ENCODE results near the gene PCYT2.

DNA sequence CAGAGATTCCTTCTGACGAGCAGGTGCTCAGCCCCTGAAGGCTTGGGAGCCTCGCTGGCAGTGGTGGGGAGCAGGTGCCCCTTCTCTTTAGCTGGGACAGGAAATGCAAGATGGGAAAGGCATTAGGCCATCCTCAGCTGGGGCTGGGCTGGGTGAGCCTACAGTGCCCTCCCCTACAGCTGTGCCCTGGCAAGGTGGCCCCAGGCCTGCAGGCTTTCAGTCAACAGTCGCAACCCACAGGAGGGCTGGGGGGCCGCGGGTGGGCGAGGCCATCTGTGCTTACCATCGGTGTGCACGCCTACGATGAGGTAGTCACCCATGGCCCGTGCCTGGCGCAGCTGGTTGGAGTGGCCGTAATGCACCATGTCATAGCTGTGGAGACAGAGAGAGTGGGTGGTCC lies 2.0 kb downstream of the PCYT2 start:
- TF ChIP-seq, protein P1, sequence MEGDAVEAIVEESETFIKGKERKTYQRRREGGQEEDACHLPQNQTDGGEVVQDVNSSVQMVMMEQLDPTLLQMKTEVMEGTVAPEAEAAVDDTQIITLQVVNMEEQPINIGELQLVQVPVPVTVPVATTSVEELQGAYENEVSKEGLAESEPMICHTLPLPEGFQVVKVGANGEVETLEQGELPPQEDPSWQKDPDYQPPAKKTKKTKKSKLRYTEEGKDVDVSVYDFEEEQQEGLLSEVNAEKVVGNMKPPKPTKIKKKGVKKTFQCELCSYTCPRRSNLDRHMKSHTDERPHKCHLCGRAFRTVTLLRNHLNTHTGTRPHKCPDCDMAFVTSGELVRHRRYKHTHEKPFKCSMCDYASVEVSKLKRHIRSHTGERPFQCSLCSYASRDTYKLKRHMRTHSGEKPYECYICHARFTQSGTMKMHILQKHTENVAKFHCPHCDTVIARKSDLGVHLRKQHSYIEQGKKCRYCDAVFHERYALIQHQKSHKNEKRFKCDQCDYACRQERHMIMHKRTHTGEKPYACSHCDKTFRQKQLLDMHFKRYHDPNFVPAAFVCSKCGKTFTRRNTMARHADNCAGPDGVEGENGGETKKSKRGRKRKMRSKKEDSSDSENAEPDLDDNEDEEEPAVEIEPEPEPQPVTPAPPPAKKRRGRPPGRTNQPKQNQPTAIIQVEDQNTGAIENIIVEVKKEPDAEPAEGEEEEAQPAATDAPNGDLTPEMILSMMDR (IDR thresholded peaks at IDR 0.05) = no peak
- no peak for TF ChIP-seq POLR2AphosphoS5 (IDR thresholded peaks at IDR 0.05)
